HUES48 (cell line): Measurements from ENCODE around the gene SNRPD2.

ENCODE experiments used
- H3K27ac ChIP-seq: one replicate; pipeline ENCODE4 v1.7.0; 2013; ENCODE audit warnings: low read depth, low read length, inconsistent platforms
- H3K27me3 ChIP-seq: 2 replicates; pipeline ENCODE4 v1.6.1; 2013; ENCODE audit warnings: mild to moderate bottlenecking, low read length; ENCODE audit not compliant: control insufficient read depth, insufficient read depth
- H3K36me3 ChIP-seq: 2 replicates; pipeline ENCODE4 v1.6.1; 2013; ENCODE audit warnings: low read length; ENCODE audit not compliant: control insufficient read depth, insufficient read depth
- H3K4me1 ChIP-seq: 2 replicates; pipeline ENCODE4 v1.6.1; 2013; ENCODE audit warnings: mild to moderate bottlenecking, low read length; ENCODE audit not compliant: control insufficient read depth, insufficient read depth
- H3K4me3 ChIP-seq: 2 replicates; pipeline ENCODE4 v1.5.1; 2013; ENCODE audit warnings: mild to moderate bottlenecking, low read depth, low read length
- H3K9ac ChIP-seq: 2 replicates; pipeline ENCODE4 v1.6.1; 2013; ENCODE audit warnings: mild to moderate bottlenecking, low read depth, low read length, moderate library complexity
- H3K9me3 ChIP-seq: 2 replicates; pipeline ENCODE4 v1.6.1; 2013; ENCODE audit warnings: low read length; ENCODE audit not compliant: control insufficient read depth, insufficient read depth

The SNRPD2 gene

GRCh38 chr19:45716359-45717130 is 24.8 kb upstream of the SNRPD2 start:
- Histone ChIP-seq H3K9me3 (no peaks in the 10 kb centered on the region), H3K9ac (peak overlapping the region; percentile 91), H3K4me1 (peaks cover 15% of the 10 kb centered on the region), H3K36me3 (peaks cover 28% of the 10 kb centered on the region), H3K4me3 (peak overlapping the region; percentile 87), H3K27ac (peak overlapping the region; percentile 76), H3K27me3 (no peaks in the 10 kb centered on the region)

- Histone ChIP-seq H3K9me3 (no peaks in the 10 kb centered on the region), H3K9ac (no peak overlapping the region), H3K4me1 (peaks cover 15% of the 10 kb centered on the region), H3K27me3 (no peaks in the 10 kb centered on the region), H3K27ac (peak overlapping the region; percentile 24), H3K36me3 (peaks cover 27% of the 10 kb centered on the region), H3K4me3 (no peak overlapping the region)
Observed at GRCh38 chr19:45715139-45715538, 23.4 kb upstream of the SNRPD2 start.

GRCh38 chr19:45713141-45713540 is 21.4 kb upstream of the SNRPD2 start:
- Histone ChIP-seq H3K4me1 (peaks cover 10% of the 10 kb centered on the region), H3K4me3 (no peak overlapping the region), H3K9me3 (no peaks in the 10 kb centered on the region), H3K36me3 (peaks cover 20% of the 10 kb centered on the region), H3K27me3 (no peaks in the 10 kb centered on the region), H3K9ac (no peak overlapping the region), H3K27ac (no peak overlapping the region)

GRCh38 chr19:45712699-45713067 is 20.9 kb upstream of the SNRPD2 start:
- Histone ChIP-seq H3K36me3 (peaks cover 20% of the 10 kb centered on the region), H3K27ac (no peak overlapping the region), H3K4me3 (no peak overlapping the region), H3K9me3 (no peaks in the 10 kb centered on the region), H3K9ac (no peak overlapping the region), H3K27me3 (no peaks in the 10 kb centered on the region), H3K4me1 (peaks cover 6% of the 10 kb centered on the region)

GRCh38 chr19:45711851-45712698 is 20.3 kb upstream of the SNRPD2 start:
- H3K4me1 ChIP-seq, result peaks cover 6% of the 10 kb centered on the region
- peaks cover 20% of the 10 kb centered on the region for H3K36me3 ChIP-seq
- H3K9ac ChIP-seq, result no peak overlapping the region
- no peak overlapping the region for H3K27ac ChIP-seq
- no peaks in the 10 kb centered on the region for H3K27me3 ChIP-seq
- no peak overlapping the region for H3K4me3 ChIP-seq
- no peaks in the 10 kb centered on the region for H3K9me3 ChIP-seq

- Histone ChIP-seq H3K36me3 (peaks cover 20% of the 10 kb centered on the region), H3K27ac (no peak overlapping the region), H3K9me3 (no peaks in the 10 kb centered on the region), H3K4me1 (no peaks in the 10 kb centered on the region; the same call in 1 of the 2 replicates), H3K27me3 (no peaks in the 10 kb centered on the region), H3K9ac (no peak overlapping the region), H3K4me3 (no peak overlapping the region)
Observed at GRCh38 chr19:45710356-45711130, 18.8 kb upstream of the SNRPD2 start.

- Histone ChIP-seq H3K27me3 (no peaks in the 10 kb centered on the region), H3K36me3 (peaks cover 28% of the 10 kb centered on the region), H3K27ac (no peak overlapping the region), H3K4me1 (no peaks in the 10 kb centered on the region), H3K9ac (no peak overlapping the region), H3K4me3 (no peak overlapping the region), H3K9me3 (no peaks in the 10 kb centered on the region)
Observed at GRCh38 chr19:45705710-45706415, 14.1 kb upstream of the SNRPD2 start.

GRCh38 chr19:45705115-45705514 is 13.4 kb upstream of the SNRPD2 start:
- Histone ChIP-seq H3K27me3 (no peaks in the 10 kb centered on the region), H3K4me3 (no peak overlapping the region), H3K9ac (no peak overlapping the region), H3K9me3 (no peaks in the 10 kb centered on the region), H3K36me3 (peaks cover 28% of the 10 kb centered on the region), H3K4me1 (no peaks in the 10 kb centered on the region), H3K27ac (no peak overlapping the region)

GRCh38 chr19:45701676-45702075 is 9.9 kb upstream of the SNRPD2 start:
- H3K4me1 ChIP-seq, result no peaks in the 10 kb centered on the region
- no peak overlapping the region for H3K27ac ChIP-seq
- H3K9ac ChIP-seq, result no peak overlapping the region
- no peak overlapping the region for H3K4me3 ChIP-seq
- H3K36me3 ChIP-seq, result peaks cover 44% of the 10 kb centered on the region
- no peaks in the 10 kb centered on the region for H3K27me3 ChIP-seq
- no peaks in the 10 kb centered on the region for H3K9me3 ChIP-seq

GRCh38 chr19:45693106-45693788 is 1.5 kb upstream of the SNRPD2 start:
- H3K9ac ChIP-seq, result peak overlapping the region; percentile 82
- 0 out of 2 replicates have a peak, but pooled peaks cover 4% of the 10 kb centered on the region for H3K4me1 ChIP-seq
- peaks cover 46% of the 10 kb centered on the region for H3K36me3 ChIP-seq
- H3K9me3 ChIP-seq, result no peaks in the 10 kb centered on the region
- H3K27ac ChIP-seq, result peak overlapping the region; percentile 95
- peak overlapping the region; percentile 86 for H3K4me3 ChIP-seq
- H3K27me3 ChIP-seq, result no peaks in the 10 kb centered on the region
